Measurements from ENCODE around the gene RDH13. TPM values are rescaled to one million over a fixed set of nuclear protein-coding genes. Genes with fewer than 3 reads are reported as not detected.
"Not testable (repeated sequence)": the region's sequence is repeated elsewhere in the genome, so short reads cannot be mapped to it uniquely, and the experiment has no call there.

Gene RDH13
- total and polyA plus RNA-seq, 9 donors, result 7.8 to 17.3 (median 11.8) TPM

GRCh38 chr19:55027472-55028337 lies 35.2 kb downstream of the RDH13 start:
- no peaks in the 10 kb centered on the region for H3K4me1 ChIP-seq (ENCODE audit: insufficient read depth)
- intact Hi-C loops (cut with DNase I), result no loop called here
- H3K4me3 ChIP-seq, result no peak overlapping the region
- TF ChIP-seq CTCF (IDR thresholded peaks at IDR 0.05), result no peak
- no peak for TF ChIP-seq POLR2A (IDR thresholded peaks at IDR 0.05)
- no peak for TF ChIP-seq EP300 (IDR thresholded peaks at IDR 0.05)
- WGBS, 3 donors, result 76 to 80% (median 78%) methylated on average over 21 of the region's 21 CpGs
- no peaks in the 10 kb centered on the region for H3K27me3 ChIP-seq
- no peak for DNase-seq
- H3K9me3 ChIP-seq, result no peaks in the 10 kb centered on the region
- no peak overlapping the region for H3K27ac ChIP-seq
- no peaks in the 10 kb centered on the region for H3K36me3 ChIP-seq

GRCh38 chr19:55027140-55027471 lies 35.8 kb downstream of the RDH13 start:
- H3K9me3 ChIP-seq; H3K4me1 ChIP-seq (ENCODE audit: insufficient read depth); H3K36me3 ChIP-seq; H3K27ac ChIP-seq; H3K4me3 ChIP-seq; intact Hi-C loops (cut with DNase I); H3K27me3 ChIP-seq; DNase-seq: not testable (repeated sequence)
- 89 to 96% methylated on average over 4 to 8 of the region's 12 CpGs; no CpG with 5 or more reads in 1 of the 3 donors for WGBS, 3 donors

GRCh38 chr19:55024111-55024510 lies 38.8 kb downstream of the RDH13 start:
- Histone ChIP-seq H3K4me1 (ENCODE audit: insufficient read depth) (no peaks in the 10 kb centered on the region), H3K4me3 (no peak overlapping the region), H3K9me3 (no peaks in the 10 kb centered on the region), H3K36me3 (no peaks in the 10 kb centered on the region), H3K27me3 (no peaks in the 10 kb centered on the region), H3K27ac (no peak overlapping the region)
- TF ChIP-seq CTCF (IDR thresholded peaks at IDR 0.05) (no peak), POLR2A (IDR thresholded peaks at IDR 0.05) (no peak), EP300 (IDR thresholded peaks at IDR 0.05) (no peak)
- intact Hi-C loops (cut with DNase I), result no loop called here
- 68 to 92% (median 70%) methylated on average over 11 of the region's 11 CpGs for WGBS, 3 donors
- no peak for DNase-seq

- H3K27me3 ChIP-seq; DNase-seq; H3K36me3 ChIP-seq; H3K27ac ChIP-seq; intact Hi-C loops (cut with DNase I); H3K9me3 ChIP-seq; H3K4me3 ChIP-seq; H3K4me1 ChIP-seq (ENCODE audit: insufficient read depth): not testable (repeated sequence)
Measured at GRCh38 chr19:55020351-55020750, 42.6 kb downstream of the RDH13 start.

GRCh38 chr19:55018633-55019032 lies 44.3 kb downstream of the RDH13 start:
- WGBS, 3 donors, result 76 to 79% (median 78%) methylated on average over 9 of the region's 9 CpGs
- Histone ChIP-seq H3K4me1 (ENCODE audit: insufficient read depth) (no peaks in the 10 kb centered on the region), H3K4me3 (no peak overlapping the region), H3K27ac (no peak overlapping the region), H3K27me3 (no peaks in the 10 kb centered on the region), H3K36me3 (no peaks in the 10 kb centered on the region), H3K9me3 (no peaks in the 10 kb centered on the region)
- no peak for DNase-seq
- intact Hi-C loops (cut with DNase I), result no loop called here
- TF ChIP-seq EP300 (IDR thresholded peaks at IDR 0.05) (no peak), POLR2A (IDR thresholded peaks at IDR 0.05) (no peak), CTCF (IDR thresholded peaks at IDR 0.05) (no peak)

All from ovary (tissue), 9 donors.